H1 (cell line): ENCODE data around the gene ZMIZ1. TPM values are rescaled to one million over a fixed set of nuclear protein-coding genes. Genes with fewer than 3 reads are reported as not detected.

Experiments used
- GTF2F1 ChIP-seq: IDR thresholded peaks from 2 replicates; pipeline ENCODE4 v1.6.1; 2012; ENCODE audit warnings: low read depth, low read length, improper control_type of control experiment, borderline replicate concordance
- polyA plus RNA-seq, 7 experiments: library from polyadenylated mRNA; depleted of rRNA in 3 of 7; stranded (reverse) in 5 of 7; unstranded in 2 of 7; fragments of >200 nt in 5 of 7; fragments of 200-250 nt in 2 of 7; gene quantifications; 1 replicate in 5 of 7; 2 replicates in 1 of 7; 4 replicates in 1 of 7; pipeline versions ENCODE4 v1.2.1 to v1.2.3, GENCODE V29; 2011 to 2013; ENCODE audit warnings: missing spikeins in 2 of 7, mixed read lengths in 2 of 7
- total RNA-seq: library from RNA; stranded (reverse); fragmentation: NEBNext Ultra II Directional; extraction: Animal tissue kit (Norgen Biotek cat#: 25700); gene quantifications from 2 replicates; pipeline ENCODE4 v1.2.1, GENCODE V29; 2021

The ZMIZ1 gene
- total and polyA plus RNA-seq, 2 of the 8 experiments (the other 6 are each of a cell fraction or from before 2014, with no cell fraction given): 8.1 to 28.0 TPM

DNA sequence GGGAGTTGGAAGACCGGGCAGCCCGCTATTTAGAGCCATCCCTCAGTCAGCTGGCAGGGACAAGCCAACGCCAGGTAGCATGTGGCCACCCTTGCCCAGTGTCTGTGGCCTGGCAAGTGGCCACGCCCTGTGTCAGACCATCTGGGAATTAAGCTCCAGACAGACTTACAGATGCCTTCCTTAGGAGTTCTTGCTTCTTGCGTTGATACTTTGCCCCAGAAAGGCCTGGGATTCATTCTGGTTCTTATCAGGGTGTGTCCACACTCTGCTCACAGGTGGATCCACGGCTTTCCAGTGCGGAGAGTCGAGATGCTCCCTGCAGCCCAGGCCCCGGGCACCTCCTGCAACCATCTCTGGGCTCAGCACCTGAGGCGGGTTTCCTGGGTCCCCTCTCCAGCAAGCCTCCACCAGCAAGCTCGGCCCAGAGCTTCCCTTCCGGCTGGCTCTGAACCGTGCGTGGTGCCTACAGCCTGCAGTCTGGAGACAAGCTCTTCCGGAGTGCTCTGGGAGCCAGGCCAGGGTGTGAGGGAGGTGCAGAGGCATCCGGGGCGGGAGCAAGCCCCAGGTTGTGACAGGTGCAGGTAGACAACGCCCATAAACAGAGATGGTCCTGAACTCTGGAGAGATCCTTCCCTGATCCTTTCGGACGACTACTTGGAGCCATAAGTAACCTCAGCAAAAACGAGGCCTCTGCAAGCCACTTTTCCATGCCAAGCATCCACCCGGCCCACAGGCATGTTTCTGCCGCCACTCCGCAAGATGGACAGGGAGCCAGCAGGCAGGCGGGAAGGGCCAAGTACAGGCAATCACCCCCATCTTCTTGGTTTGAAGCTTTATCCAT lies 246.2 kb downstream of the ZMIZ1 start (continued):
- no peak for TF ChIP-seq GTF2F1
